GM21786 (cell line): Measurements from ENCODE around the gene UNC5A.

ENCODE experiments used
- ATAC-seq: cut with Tn5 transposase; IDR thresholded peaks from one replicate; pipeline ENCODE4 v1.9.1; 2021; ENCODE audit not compliant: unreplicated experiment

UNC5A gene

DNA sequence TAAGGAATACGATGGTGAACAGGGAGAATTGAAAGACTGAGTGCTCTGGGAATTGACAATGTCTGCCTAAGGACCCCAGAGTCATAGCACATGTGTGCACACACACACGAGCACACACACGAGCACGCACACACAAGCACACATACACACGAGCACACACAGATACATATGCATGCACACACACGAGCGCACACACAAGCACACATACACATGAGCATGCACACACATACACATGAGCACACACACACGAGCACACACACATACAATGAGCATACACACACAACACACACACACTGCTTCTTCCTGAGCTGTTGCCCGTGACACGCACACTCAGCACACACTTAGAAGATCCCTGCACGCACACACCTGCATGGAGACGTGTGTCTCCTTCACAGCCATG lies 10.9 kb upstream of the UNC5A start:
- no peak for ATAC-seq

DNA sequence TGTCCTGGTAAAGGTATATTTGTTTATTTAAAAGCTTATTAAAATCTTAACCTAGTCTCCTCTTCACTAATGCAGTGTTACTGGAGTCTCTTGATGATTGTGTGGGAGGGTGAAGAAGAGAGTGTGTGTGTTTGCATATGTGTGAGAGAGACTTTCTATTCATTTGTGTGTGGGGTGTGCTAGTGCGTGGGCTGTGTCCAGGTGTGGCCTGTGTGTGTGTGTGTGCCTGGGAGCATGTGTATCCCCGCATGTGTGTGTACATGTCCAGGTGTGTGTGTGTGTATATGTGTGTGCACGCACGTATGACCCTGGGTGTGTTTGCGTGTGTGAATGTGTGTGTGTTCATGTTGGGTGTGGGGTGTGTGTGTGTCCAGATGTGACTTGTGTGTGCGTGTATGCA lies 10.3 kb upstream of the UNC5A start:
- ATAC-seq = no peak

DNA sequence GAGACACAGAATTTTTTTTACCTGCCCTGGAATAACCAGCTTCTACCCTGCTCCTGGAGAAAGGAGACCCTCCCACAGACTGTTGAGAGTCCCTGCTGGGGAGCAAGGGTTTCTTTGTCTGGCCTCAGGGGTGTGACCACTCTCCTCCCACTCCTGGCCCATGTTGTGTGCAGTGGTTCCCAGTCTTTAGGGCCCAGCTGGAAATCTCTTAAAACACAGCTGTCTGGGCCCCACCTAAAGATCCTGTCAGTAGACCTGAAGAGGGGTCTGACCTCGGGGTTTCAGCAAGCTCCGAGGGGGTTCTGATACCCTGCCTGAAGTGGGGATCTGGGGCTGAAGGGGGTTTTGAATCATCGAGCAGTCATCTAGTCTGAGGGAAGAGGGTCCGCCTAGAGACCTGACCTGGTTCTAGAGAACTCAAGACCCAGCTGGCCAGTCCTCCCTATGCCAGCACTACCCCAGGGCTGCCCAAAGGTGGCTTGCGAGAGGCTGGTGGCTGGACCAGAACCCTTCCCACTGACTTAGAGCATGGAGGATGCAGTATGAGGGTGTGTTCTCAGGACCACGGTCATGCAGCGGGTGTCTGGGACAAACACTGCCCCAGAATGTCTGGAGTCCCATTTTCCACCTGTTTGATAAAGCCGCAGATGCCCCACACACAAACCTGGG lies 8.1 kb upstream of the UNC5A start:
- no peak for ATAC-seq

DNA sequence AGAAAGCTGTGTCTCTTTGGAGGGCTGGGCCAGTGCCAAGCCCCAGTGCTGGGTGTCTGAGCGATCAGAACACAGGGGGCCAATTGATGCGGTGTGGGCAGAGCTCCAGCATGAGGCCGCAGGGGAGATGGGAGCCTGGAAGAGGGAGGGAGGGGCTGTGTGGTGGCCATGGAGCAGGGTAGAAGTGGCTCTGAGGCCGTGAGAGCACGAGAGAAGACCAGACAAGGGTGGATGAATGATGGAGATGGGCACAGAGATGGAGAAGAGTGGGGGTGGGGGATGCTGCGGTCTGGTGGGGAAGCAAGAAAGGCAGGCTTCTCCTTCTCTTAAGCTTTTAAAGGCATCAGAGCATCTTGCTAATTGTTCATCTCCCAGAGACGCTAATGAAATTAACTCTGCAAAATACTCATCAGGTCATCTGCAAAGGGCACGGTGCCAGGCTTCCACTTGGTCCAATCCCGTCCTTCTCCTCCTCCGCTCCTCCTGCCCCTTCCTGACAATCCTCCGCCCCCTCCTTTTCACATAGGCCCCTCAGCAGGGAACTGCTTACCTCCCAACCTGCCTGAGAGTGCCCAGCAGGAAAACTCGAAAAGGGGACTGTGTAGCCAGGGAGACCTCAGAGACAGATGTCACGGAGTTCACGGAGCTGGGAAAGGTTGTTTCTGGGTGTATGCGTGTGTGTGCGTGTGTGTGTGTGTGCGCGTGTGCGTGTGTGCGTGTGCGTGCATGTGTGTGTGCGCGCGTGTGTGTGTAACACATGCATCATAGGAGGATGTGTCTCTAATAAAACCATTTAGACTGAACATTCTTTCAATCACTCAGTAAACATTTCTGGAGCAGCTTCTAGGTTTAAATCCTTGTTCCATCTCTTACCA lies 7.1 kb upstream of the UNC5A start:
- ATAC-seq = no peak

DNA sequence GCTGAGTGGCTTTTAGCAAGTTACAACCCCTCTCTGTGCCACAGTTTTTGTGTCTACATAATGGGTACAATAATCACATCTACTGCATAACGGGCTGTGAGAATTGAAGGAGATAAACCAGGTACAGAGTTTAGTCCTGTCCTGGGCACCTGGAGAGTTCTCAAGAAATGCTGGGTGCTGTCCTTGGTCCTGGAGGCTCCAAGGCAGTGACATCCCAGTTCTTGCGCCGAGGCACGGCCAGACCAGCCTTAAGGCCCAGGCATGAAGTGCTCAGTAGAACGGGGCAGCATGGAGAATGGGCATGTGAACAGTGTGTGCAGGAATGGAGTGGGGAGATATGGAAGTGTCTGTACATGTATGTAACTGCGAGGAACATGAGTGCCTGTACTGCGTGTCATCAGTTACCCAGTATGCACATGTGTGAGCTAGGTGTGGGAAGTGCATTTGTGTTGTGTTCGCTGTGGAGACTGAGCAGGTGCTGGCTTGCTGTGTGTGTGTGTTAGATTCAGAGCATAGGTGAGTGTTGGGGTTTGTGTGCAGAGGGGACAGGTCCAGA lies 6.3 kb upstream of the UNC5A start:
- ATAC-seq = no peak

DNA sequence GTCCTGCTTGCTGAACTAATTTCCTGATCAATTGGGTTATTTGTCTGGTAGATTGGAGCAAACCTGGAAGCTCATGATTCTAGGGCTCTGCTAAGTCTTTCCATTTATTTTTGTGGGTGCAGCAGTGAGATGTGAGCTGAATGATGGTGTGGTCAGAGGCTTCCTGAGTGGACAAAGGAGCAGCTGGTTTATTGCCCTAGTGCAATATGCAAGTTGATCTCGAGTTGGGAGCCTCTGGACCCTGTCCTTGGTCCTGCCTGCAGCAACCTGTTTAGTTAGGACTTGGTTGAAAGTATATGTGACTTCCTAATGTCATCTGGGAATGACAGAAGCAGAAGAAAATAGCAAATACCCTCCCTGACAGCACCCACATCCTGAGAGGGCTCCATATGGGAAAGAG lies 4.2 kb upstream of the UNC5A start:
- no peak for ATAC-seq

DNA sequence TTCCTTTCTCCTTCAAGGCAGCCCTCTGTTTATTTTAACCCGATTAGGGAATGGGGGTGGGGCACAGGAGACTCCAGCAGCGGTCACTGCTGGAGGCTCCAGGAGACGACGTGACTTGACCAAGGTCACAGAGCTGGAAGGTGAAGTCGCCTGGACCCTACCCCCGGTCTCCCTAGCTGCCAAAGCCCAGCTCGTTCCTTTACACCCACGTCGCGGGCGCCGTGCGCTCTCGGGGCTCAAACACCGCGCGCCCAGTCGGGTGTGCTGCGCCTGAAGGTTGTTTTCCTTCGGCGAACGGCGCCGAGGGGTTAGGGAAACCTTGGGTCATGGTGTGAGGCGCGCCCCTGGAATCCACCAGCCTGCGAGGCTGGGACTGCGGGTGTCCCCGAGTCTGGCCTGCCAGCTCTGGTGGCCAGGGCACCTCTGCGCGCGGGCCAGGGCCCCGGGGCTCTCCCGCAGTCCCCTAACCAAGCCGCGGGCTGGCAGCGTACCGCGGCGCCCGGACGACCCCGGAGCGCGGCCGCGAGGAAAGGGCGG lies 747 bp upstream of the UNC5A start:
- no peak for ATAC-seq

DNA sequence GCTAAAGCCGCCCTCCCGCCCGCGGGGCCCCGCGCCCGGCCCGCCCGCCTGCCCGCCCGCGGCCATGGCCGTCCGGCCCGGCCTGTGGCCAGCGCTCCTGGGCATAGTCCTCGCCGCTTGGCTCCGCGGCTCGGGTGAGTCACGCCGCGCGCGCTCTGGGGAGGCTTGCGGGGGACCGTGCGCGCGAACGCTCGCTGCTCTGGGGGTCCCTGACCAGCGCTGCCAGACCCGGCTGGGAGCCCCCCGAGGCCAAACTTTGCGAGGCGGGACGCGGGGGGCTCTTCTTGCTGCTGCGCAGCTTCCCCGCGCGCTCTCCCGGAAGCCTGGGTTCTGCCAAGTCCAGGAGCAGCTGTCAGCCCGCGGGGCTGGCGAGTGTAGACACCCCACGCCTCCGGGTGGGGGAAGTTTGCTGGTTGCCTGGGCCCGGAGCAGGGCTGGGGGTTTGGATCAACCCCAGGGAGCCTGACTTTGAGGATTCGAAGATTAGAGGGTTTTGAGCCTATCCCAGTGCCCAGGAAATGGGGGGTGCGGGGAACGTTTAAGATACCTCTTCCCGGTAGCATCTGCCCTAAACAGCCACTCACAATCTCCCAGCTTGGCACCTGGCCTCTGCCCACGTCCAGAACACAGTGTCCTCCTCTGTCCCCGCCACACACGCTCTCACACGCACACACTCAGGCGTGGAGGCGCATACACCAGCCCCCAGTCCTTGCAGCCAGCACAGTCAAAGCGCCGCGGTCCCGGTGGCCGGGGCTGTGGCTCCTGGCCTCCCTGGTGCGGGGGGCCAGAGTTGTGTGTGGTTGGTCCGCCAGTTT lies 535 bp downstream of the UNC5A start:
- ATAC-seq = no peak

DNA sequence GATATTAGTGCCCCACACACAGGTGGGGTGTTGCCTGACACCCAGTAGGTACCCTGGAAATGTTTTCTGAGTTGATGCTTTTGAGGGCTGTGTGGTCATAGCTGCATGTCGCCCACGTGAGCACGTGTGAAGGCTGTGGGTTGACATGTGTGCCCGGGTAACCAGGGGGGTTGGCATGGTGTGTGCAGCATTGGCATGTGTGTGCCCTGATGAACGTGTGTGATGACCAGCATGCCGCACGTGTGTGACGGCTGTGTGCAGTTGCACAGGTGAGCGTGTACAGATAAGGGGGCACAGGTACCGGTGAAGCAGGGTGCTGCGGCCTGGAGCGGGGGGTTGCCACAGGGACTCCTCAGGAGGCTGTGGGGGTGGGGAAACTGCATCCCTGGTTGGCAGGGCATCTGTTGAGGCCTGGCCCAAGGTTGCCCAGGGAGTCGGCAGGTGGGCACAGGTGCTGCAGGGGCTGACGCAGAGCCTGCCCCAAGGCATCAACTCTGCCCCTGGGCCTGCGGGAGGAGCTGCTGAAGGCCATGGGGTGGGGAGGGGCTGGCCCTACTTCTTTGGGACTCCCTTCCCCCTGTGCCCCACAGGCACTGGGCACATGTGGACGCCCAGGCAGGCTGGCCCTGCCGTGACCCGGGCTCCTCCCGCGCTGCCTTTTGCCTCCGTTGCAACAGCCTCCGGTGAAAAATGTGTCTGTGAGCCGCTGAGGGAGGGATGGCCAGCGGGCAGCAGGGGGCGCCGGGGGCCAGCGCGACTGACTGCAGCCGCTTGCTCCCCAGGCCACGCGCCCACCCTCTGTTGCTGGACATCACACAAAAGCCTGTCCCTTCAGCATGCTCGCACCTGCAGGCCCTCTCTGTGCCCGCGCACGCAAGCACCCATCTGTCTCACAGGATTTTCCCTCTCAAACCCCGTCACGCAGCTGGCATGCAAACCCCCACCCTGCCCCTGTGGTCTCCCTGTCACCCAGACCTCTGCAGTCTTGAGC lies 2.2 kb downstream of the UNC5A start:
- no peak for ATAC-seq

DNA sequence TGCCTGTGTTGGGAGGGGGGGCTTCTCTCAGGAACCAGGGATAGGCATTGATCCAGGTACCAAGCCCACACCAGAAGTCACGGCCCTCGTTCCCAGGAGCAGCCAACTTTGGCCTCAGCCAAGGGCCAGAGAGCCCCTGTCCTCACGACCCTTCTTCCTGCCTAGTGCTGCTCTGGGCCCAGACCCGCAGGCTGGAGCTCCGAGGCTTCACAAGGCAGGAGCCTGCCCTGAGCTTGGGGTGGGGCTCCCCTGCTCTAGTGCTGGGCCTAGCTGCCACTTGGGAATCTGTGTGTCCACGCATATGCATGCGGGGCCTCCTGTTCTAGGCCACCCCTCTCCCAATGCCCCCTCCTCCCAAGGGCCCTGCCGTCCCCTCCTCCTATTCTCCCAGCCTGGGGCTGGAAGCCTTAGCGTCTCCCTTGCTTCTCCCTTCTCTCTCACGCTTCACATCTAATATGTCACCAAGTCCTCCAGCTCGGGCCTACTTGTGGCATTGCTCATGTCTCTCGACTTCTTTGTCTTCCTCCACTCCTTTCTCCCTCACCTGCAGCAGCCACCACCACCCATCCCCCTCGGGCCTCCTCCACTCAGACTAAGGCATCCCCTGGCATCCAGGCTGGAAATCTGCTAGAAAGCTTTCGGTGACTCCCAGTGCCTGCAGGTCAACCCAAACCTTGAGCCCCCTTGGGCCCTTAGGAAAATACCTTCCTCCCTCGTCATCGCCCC lies 3.4 kb downstream of the UNC5A start:
- no peak for ATAC-seq

DNA sequence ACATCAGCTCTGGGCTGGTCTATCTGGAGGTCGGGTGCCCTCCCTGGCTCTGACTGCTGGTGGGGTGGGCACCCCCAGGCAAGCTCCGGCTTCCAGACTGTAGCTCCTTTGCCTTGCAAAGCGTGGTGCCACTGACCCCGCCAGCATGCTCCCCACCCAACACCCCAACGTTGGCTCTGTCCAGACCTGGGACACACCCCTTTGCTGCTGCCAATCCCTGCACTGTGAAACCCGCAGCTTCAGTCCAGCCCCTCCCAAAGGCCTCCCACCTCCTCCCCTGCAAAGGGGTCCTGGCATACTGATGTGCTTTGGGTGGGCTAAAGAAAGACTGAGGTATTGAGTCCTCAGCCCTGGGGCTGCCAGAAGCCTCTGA lies 3.9 kb downstream of the UNC5A start:
- no peak for ATAC-seq

DNA sequence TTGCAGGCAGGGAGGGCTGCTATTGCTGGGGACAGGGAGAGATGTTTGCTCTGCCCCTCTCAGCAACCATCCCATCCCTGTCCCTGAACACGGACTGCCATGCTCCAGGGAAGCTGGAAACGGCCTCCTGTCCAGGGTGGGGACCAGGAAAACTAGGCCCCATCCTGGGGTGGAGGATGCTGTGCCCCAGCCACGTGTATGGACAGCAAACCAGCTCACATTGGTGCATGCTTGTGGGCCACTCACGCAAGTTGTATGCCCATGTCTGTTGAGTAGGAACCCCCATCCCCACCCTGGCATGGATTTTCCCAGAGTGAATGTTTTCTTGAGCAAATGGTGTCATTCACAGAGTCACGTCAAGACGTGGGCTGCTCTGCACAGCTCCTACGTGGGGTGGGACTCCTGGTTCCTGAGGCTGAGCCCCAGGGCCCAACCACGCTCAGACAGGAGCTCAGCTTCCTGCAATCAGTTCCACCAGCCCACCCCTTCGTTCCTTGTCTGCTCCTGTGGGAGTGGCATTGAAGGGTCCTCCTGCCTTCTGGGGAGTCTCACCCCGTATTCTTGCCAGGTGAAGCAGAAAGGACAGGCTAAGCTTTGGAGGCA lies 4.6 kb downstream of the UNC5A start:
- no peak for ATAC-seq

DNA sequence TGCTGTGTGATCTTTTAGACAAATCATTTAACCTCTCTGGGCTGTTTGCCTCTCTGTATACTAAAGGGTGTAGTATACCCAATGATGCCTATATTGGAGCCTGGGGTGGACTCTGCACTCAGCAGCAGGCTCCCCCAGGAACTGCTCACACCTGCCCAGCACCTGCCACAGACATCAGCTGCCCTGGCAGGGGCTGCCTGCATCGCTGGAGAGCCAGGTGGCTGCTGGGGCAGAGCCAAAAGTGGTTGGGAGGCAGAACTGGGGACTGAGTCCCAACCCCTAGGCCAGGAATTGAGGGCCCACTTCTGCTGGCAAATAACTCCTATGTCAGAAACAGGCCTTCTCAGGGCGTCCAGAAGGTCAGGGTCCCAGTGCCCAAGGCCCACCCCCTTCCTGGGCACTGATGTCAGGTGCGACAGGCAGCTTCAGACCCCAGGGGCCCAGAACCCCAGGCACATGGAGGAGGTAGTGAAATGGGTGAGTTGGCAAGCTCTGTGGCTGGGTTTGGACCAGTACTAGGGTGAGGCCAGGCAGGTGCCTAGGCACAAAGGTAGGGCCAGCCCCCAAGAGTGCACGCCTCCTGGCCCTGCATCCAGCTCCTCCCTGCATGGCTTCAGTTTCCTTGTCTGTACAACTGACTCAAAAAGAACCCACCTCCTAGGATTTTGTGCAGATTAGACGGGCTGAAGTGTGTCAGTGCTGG lies 5.8 kb downstream of the UNC5A start:
- ATAC-seq = no peak

DNA sequence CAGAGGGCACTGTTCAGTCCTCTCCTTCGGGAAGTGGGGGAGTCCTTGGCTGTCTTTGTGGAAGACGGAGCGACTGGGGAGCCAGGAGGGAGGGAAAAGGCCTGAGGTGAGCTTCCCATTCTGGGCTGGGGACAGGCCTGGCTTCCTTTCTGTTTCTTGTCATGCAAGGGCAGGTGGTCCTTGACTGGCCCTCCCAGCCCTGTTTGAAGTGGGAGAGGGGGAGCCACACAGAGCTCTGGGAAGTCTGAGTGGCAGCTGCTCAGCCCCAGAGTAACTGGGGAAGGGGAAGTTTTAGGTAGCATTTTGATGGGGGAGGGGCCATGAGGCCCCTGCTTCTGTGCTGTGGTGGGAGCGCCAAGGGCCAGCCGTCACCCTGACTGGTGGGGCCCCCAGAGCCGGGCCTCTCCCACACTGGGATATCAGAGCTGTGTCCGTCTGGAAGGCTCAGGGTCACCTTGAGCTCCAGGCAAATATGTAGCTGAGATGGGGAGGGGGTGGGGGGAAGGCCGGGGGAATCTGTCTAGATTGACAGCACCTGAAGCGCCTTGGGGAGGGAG lies 6.5 kb downstream of the UNC5A start:
- ATAC-seq = no peak

DNA sequence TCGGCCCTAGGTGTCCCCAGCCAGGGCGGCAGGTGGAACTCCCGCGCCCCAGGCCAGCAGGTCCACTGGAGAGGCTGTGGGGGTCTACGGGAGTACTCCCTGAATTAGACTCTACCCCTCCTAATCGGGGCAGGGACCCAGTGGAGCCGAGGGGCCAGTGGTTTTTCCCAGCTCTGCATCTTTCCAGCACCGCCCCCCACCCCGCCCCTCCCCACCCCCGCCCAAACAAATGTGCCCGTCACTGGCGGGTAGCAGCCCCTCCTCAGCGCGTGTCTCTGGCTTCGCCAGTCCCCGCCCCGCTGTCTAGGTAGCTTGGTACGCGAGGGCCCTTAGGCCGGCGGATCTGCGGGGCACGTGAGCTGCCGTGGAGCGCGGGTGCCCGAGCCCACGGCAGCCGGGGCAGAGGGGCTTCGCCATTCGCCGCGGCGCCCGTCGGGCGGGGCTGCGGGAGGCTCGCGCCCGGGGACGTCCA lies 7.0 kb downstream of the UNC5A start:
- ATAC-seq = no peak

DNA sequence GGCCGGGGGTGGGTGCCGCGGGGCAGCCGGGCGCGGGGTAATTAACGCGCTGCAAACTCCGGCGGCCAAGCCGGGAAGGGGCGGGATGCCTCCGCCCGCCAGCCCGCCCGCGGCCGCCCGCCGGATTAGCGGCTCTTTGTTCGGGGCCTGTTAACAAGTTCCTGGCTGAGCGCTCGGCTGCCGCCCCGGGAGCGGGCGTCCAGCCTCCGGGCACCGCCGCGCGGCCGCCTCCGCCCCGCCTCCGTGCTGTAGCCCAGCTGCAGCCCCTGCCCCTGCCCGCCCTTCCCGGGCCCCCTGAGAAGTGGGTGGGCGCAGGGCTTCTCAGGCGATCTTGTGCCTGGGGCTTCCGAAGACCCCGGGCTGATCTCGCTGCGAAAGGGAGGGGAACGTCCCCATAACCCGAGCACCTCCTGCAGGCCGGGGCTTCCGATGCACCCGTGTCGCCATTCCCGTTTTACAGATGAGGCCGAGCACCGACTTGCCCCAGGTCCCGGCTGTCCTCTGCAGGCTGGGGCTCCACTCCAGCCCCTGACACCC lies 7.5 kb downstream of the UNC5A start:
- ATAC-seq = peak; percentile 25

DNA sequence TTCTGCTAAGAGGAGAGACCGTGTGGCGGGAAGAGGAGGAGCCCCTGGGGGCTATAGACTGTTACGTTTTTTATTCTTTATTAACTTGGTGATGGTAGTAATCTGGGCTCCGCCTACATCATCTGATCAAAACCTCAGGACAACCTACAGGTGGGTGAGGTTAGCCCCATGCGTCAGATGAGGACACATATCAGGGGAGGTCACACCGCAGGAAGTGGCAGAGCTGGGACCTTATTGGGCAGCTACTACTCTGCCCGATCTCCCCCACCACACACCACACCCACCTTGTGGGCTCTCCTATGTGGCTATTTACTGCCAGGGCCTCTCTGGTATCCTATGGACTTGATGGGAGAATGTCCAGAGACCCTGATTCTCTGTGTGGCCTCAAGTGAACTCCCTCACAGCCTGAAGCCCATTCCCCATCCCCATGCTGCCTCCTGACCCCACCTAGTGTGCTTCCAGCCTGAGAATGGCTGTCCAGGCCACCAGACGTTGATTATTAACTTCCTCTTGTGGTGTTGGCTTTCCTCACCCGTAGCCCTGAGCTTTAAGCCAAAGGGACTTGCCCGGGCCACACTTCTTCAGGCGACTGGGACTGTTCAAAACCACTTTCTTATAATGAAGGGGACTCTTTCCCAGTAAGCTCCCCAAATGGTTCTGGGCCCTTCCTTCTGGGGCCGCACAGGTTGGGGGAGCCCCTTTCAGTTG lies 8.2 kb downstream of the UNC5A start:
- peak; percentile 70 for ATAC-seq
